Kidney (tissue), 14 donors: Measurements from ENCODE around the gene TRIM3. TPM values are rescaled to one million over a fixed set of nuclear protein-coding genes. Genes with fewer than 3 reads are reported as not detected.

Source experiments
- DNase-seq, 5 donors: peaks; one replicate each; pipeline ENCODE4 v3.0.0-alpha.2; 2013 to 2020
- FAIRE-seq: peaks from 2 replicates; lab custom pipeline; 2012; peaks lifted over from hg19 to GRCh38; lab: Jason Lieb, UNC
- H3K27ac ChIP-seq, 2 donors: one replicate each; pipeline ENCODE4 v1.7.0; 2013; ENCODE audit warnings: low read depth in 2 of 2, low read length in 2 of 2, inconsistent platforms in 1 of 2
- H3K27me3 ChIP-seq: one replicate; pipeline ENCODE4 v1.7.1; 2013; ENCODE audit warnings: low read length, inconsistent platforms; ENCODE audit not compliant: control insufficient read depth, insufficient read depth
- H3K36me3 ChIP-seq, 3 donors: one replicate each; pipeline versions ENCODE4 v1.7.0 to v1.7.1; 2013; ENCODE audit warnings: low read length in 3 of 3, control low read depth in 1 of 3, inconsistent platforms in 1 of 3; ENCODE audit not compliant: insufficient read depth in 3 of 3, control insufficient read depth in 2 of 3
- H3K4me1 ChIP-seq, 3 donors: one replicate each; pipeline versions ENCODE4 v1.7.0 to v1.7.1; 2013; ENCODE audit warnings: low read length in 3 of 3, inconsistent platforms in 1 of 3, low read depth in 1 of 3; ENCODE audit not compliant: control insufficient read depth in 2 of 3, insufficient read depth in 2 of 3
- H3K4me3 ChIP-seq, 3 donors: one replicate each; pipeline versions ENCODE4 v1.7.0 to v1.8.1; 2013; ENCODE audit warnings: low read length in 3 of 3, control low read depth in 1 of 3, inconsistent platforms in 1 of 3
- H3K9ac ChIP-seq, 3 donors: one replicate each; pipeline versions ENCODE4 v1.7.0 to v1.7.1; 2013; ENCODE audit warnings: low read length in 3 of 3, control low read depth in 1 of 3, inconsistent platforms in 1 of 3
- H3K9me3 ChIP-seq, 3 donors: one replicate each; pipeline versions ENCODE4 v1.7.0 to v1.7.1; 2013; ENCODE audit warnings: low read length in 3 of 3, control low read depth in 1 of 3, inconsistent platforms in 1 of 3; ENCODE audit not compliant: control insufficient read depth in 2 of 3, insufficient read depth in 1 of 3
- CTCF ChIP-seq: IDR thresholded peaks from 3 replicates; pipeline ENCODE4 v1.5.1; 2012; ENCODE audit warnings: mild to moderate bottlenecking, moderate library complexity, borderline replicate concordance; ENCODE audit not compliant: insufficient read depth; ENCODE audit errors: extremely low read depth
- intact Hi-C: fragments of 100-400 bp; cut with DNase I; formaldehyde crosslinking; loops from one replicate; pipeline ENCODE4 v1.11.1; 2022
- polyA plus RNA-seq: library from polyadenylated mRNA; stranded (reverse); fragments of 350-450 nt; fragmentation: Illumina TruSeq; extraction: RNeasy Lipid Tissue Mini Kit (QIAGEN cat#74804); gene quantifications from one replicate; pipeline ENCODE4 v1.2.3, GENCODE V29; 2014; ENCODE audit warnings: low read depth, low replicate concordance; ENCODE audit not compliant: insufficient read depth
- total RNA-seq: library from RNA; stranded (reverse); fragmentation: NEBNext Ultra II Directional; extraction: Animal tissue kit (Norgen Biotek cat#: 25700); gene quantifications from one replicate; pipeline ENCODE4 v1.2.1, GENCODE V29; 2021
- donor health status: control.
- donor health status: control.
- donor health status: control.
- donor health status: control.
- donor health status: control.
- donor health status: DM: yes; HTN: yes; CAD: no.
- donor health status: Normal renal cell carcinoma (clear cell type).

The TRIM3 gene
- total and polyA plus RNA-seq, 2 donors from 2014 or later = 10.8 to 20.8 TPM

GRCh38 chr11:6437993-6438392 lies 35.7 kb downstream of the TRIM3 start:
- Histone ChIP-seq H3K36me3 (no peaks in the 10 kb centered on the region), H3K27ac (no peak overlapping the region), H3K9me3 (no peaks in the 10 kb centered on the region), H3K4me1 (peaks cover 0 to 1% (median 0%) of the 10 kb centered on the region in 3 donors), H3K27me3 (no peaks in the 10 kb centered on the region), H3K4me3 (no peak overlapping the region), H3K9ac (no peak overlapping the region)
- no peak for TF ChIP-seq CTCF
- DNase-seq = no peak
- intact Hi-C loops = no loop called here
- no peak for FAIRE-seq

- DNase-seq (no peak), FAIRE-seq (no peak)
- intact Hi-C loops = no loop called here
Observed at GRCh38 chr11:6437423-6437822, 36.3 kb downstream of the TRIM3 start.

DNA sequence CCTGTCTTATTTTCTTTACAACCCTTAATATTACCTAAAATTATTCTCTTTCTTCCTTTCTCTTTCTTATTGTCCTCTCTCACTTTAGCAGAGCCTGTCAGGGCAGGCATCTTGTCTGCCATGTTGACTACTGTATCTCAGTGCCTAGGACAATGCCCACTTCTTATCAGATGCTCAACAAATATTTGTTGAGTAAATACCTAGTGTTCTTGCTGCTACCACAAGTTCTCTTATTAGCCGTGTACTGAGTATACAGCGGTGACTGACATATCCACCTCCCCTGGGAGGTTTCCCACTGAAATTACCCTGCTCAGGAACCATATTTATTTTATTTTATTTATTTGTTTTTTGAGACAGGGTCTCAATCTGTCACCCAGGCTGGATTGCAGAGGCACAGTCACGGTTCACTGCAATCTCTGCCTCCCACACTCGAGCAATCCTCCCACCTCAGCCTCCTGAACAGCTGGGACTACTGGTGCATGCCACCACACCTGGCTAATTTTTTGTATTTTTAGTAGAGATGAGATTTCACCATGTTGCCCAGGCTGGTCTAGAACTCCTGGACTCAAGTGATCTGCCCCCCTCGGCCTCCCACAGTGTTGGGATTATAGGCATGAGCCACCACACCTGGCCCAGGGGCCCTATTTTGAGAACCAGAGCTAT lies 39.6 kb downstream of the TRIM3 start:
- FAIRE-seq = no peak

More at GRCh38 chr11:6437423-6437822, 36.3 kb downstream of the TRIM3 start:
- TF ChIP-seq CTCF = no peak
- H3K27ac ChIP-seq = no peak overlapping the region
- H3K27me3 ChIP-seq = no peaks in the 10 kb centered on the region
- no peak overlapping the region for H3K9ac ChIP-seq
- no peaks in the 10 kb centered on the region for H3K9me3 ChIP-seq
- H3K36me3 ChIP-seq = no peaks in the 10 kb centered on the region
- H3K4me1 ChIP-seq = no peaks in the 10 kb centered on the region
- H3K4me3 ChIP-seq = no peak overlapping the region

More for the DNA sequence above, 39.6 kb downstream of the TRIM3 start:
- Histone ChIP-seq H3K9ac (no peak overlapping the region), H3K27ac (no peak overlapping the region), H3K4me3 (no peak overlapping the region), H3K4me1 (no peaks in the 10 kb centered on the region), H3K36me3 (no peaks in the 10 kb centered on the region), H3K27me3 (no peaks in the 10 kb centered on the region), H3K9me3 (no peaks in the 10 kb centered on the region)
- TF ChIP-seq CTCF = no peak
- intact Hi-C loops = no loop called here
- no peak for DNase-seq
